Subcutaneous adipose tissue (tissue), 4 donors: Measurements from ENCODE around the gene DTNA. TPM values are rescaled to one million over a fixed set of nuclear protein-coding genes. Genes with fewer than 3 reads are reported as not detected.

ENCODE experiments used
- total RNA-seq, 4 donors: library from RNA; depleted of rRNA; stranded (reverse); fragments of >200 nt; gene quantifications; one replicate each; pipeline ENCODE4 v1.1.0, GENCODE V29; 2016
- TF ChIP-seq, protein P1 (sequence below): fragments of 450-650 bp; IDR thresholded peaks from one replicate; pipeline ENCODE4 v1.5.1; 2016; ENCODE audit warnings: low read depth, mild to moderate bottlenecking, control low read depth, antibody characterized with exemption, moderate library complexity

DTNA gene
- 10 to 100 TPM; 16.0 to 38.8 (median 25.3) TPM for total RNA-seq

DNA sequence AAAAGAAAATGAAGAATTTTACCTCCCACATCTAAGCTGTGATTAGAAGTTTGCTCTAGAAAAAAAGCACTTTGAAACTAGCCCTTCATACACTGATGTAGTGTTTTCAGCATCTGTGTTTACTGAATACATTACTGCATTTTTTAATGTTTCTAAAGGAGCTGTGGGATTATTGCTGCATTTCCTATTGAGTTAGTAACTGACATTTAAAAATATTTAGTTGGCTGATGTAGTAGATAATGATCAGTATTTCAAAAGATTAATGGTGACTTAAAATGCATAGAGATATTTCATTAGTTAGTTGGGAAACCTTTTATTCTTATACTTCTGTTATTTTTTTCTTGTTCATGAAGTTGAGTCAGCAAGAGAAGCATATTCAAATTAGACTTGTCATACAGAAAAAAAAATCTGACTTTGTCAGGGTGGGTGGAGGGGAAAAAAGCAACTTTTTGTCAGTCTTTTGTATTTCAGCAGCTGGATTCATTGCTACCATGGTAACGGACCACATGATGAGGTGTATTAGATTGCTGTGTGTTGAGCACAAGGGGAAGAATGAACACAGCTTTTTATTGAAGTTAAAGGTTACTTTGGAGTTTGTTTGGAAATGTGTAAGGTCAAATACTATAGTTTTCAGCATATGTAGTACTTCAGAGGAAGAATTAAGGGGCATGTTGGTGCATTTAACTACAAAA, at the start of gene DTNA:
DTNA (plus strand) TSS at position 549 of the 692 bp plus-strand sequence. CDS start 45,679 bp downstream, outside the sequence.
- TF ChIP-seq, protein P1, sequence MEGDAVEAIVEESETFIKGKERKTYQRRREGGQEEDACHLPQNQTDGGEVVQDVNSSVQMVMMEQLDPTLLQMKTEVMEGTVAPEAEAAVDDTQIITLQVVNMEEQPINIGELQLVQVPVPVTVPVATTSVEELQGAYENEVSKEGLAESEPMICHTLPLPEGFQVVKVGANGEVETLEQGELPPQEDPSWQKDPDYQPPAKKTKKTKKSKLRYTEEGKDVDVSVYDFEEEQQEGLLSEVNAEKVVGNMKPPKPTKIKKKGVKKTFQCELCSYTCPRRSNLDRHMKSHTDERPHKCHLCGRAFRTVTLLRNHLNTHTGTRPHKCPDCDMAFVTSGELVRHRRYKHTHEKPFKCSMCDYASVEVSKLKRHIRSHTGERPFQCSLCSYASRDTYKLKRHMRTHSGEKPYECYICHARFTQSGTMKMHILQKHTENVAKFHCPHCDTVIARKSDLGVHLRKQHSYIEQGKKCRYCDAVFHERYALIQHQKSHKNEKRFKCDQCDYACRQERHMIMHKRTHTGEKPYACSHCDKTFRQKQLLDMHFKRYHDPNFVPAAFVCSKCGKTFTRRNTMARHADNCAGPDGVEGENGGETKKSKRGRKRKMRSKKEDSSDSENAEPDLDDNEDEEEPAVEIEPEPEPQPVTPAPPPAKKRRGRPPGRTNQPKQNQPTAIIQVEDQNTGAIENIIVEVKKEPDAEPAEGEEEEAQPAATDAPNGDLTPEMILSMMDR, result no peak

DNA sequence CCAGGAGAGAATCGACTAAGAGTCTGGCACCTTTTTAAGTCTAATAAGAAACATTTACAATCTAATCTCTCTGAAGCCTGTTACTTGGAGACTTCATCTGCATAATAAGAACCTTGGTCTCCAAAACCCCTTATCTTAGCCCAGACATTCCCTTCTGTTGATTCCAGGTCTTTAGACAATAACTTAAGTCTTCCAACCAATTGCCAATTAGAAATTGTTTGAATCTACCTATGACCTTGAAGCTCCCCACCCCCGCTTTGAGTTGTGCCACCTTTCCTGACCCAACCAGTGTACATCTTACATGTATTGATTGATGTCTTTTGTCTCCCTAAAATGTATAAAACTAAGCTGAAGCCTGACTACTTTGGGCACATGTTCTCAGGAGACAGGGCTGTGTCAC, 49.5 kb upstream of the DTNA start:
- TF ChIP-seq, protein P1, result no peak

DNA sequence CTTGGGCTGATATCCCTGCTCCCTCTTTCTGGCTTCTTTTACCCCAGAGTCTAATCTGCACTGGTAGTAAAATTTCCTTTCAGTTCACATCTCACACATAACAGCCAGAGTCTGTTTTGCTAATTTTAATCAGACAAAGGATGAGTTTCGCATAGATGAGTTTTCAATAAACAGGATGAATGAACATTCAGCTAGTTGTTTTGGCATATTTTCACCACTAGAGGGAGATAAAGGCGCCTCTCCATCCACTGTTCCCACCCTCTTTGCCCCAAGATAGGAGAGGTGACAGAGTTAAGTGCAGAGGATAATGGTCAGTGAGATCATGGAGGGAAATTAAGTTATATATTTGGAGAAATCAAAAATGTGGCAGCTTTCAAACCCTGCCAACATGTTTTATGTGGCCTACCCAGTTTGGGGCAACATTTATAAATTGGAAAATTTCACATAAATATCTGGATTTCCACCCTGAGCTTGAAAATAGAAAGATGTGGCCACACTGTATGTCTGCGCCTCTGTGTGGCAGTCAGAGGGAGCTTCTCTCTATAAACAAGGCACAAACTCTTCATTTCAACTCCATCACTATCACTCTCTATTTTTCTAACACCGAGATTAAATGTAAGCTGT, 48.5 kb upstream of the DTNA start:
- TF ChIP-seq, protein P1, result no peak

DNA sequence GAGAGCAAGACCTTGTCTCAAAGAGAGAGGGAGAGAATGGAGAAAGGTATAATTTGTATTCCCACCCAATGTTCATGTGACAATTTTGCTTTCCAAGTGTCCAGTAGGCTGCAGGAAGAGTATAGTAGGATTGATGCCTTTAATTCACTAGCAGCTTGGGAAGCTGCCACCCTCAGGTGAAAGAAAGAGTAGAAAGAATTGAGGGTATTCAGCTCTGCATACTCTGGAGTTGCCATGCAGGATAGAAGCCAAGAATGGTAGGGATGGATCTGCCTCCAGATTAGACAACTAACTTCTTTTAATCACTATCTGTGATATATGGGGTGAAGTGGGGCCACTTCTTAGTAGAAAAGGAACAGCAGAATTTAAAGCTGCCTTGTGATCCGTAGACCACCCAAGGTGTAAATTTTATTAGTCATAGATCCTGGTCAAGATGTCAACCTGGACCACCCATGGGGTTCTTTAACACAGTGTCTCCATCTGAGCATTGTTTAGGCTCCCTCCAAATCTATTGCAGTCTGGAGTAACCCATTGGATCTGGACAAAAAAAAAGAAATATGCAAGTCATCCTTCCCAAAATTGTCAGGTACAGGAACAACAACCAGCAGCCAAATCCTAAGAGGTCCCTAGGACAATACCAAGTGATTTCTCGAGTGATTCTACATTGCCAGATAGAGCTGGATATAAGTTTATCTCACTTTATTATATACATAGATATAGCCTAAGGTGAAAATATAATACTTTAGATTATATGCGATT, 33.1 kb upstream of the DTNA start:
- TF ChIP-seq, protein P1, result no peak

DNA sequence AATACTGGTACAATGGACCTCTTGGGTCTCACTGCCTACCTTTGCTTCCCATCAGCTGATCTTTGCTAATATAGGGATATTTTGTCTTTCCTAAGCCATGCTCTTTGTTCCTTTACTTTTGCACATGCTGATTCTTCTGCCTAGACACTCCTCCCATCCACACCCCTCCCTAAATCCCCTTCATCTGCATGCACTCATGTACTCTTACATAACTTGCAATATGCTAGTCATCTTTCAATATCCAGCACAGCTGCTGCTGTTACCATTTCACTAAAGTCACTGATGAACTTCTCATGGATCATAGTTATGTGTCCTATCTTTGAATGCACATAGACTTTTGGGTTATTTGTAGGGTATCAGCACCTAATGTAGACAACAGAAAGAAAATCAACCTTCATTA, 18.5 kb upstream of the DTNA start:
- TF ChIP-seq, protein P1, result no peak

DNA sequence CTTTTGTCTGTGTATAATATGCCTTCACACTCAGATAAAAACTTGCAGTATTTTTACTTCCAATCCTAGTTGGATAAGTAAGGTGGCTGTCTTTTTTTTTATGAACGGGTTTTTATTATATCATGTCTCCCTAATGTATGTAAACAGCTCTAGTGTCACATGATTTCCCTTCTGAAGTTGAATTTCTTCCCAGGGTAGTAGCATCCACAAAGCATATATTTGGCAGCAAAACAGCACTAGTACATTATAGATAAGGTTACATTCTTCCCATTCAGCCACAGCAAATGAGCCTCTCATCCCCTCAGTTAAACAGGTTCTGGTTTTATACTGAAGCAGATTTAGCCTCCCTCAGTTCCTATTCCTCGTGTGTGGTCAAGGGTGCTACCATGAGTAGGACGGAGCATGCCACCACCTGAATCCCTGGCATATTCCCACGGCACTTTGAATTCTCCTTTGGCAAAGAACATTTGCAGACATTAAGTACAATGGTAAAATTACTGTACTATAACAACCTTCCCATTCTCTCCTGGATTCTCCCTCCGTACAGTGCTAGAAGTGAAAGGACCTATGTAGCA, 15.4 kb upstream of the DTNA start:
- TF ChIP-seq, protein P1, result no peak

DNA sequence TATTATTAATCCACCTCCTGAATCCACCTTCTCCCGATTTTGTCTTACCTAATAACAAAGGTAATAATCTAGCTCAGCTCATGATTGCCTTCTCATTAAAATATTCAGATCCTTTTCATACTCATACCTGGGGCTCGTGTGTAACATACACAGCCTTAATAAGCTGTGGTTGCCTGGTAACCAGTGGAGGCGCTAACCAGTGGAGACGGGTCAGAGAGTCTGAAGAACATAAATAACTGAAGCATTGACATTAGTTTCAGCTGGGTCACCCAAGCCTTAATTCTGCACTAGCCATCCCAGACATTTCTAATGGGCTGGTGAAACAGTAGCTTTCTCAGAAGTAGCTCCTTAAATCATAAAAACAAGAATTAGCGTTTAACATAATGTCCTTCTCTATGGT, 14.8 kb upstream of the DTNA start:
- TF ChIP-seq, protein P1, result no peak
